GM19468 (cell line): ENCODE measurements around the gene UNC45A.
"Not testable (repeated sequence)": the region's sequence is repeated elsewhere in the genome, so short reads cannot be mapped to it uniquely, and the experiment has no call there.

Experiments used
- ATAC-seq: cut with Tn5 transposase; IDR thresholded peaks from one replicate; pipeline ENCODE4 v1.9.1; 2021; ENCODE audit warnings: mild to moderate bottlenecking, moderate library complexity, moderate number of reproducible peaks; ENCODE audit not compliant: unreplicated experiment; ENCODE audit errors: extremely low read depth

UNC45A gene

GRCh38 chr15:90915808-90916440, 19.2 kb upstream of the UNC45A start:
- no peak for ATAC-seq

GRCh38 chr15:90916461-90916860, 18.6 kb upstream of the UNC45A start:
- no peak for ATAC-seq

- no peak for ATAC-seq
Observed at GRCh38 chr15:90917569-90917968, 17.5 kb upstream of the UNC45A start.

- no peak for ATAC-seq
Observed at GRCh38 chr15:90918034-90918788, 16.9 kb upstream of the UNC45A start.

GRCh38 chr15:90918835-90919234, 16.2 kb upstream of the UNC45A start:
- no peak for ATAC-seq

- ATAC-seq = no peak
Observed at GRCh38 chr15:90921887-90922286, 13.2 kb upstream of the UNC45A start.

- peak; percentile 85 for ATAC-seq
Observed at GRCh38 chr15:90922712-90923322, 12.3 kb upstream of the UNC45A start.

GRCh38 chr15:90924375-90924774, 10.7 kb upstream of the UNC45A start:
- peak; percentile 12 for ATAC-seq

- not testable (repeated sequence) for ATAC-seq
Observed at GRCh38 chr15:90926766-90927165, 8.3 kb upstream of the UNC45A start.

- not testable (repeated sequence) for ATAC-seq
Observed at GRCh38 chr15:90928106-90928505, 7.0 kb upstream of the UNC45A start.

- ATAC-seq = no peak
Observed at GRCh38 chr15:90929246-90930019, 5.7 kb upstream of the UNC45A start.

GRCh38 chr15:90930861-90931574, 4.1 kb upstream of the UNC45A start:
- ATAC-seq = no peak

- no peak for ATAC-seq
Observed at GRCh38 chr15:90931575-90931827, 3.6 kb upstream of the UNC45A start.

GRCh38 chr15:90931828-90932659, 3.0 kb upstream of the UNC45A start, which contains the start of gene HDDC3:
Gene HDDC3, minus strand, starts transcription at chr15:90932549. Its CDS starts 9 bp downstream, at chr15:90932540.
- ATAC-seq = peak; percentile 24

- no peak for ATAC-seq
Observed at GRCh38 chr15:90932660-90932991, 2.5 kb upstream of the UNC45A start.

- ATAC-seq = no peak
Observed at GRCh38 chr15:90933301-90933700, 1.8 kb upstream of the UNC45A start.

- ATAC-seq = no peak
Observed at GRCh38 chr15:90934256-90934948, 683 bp upstream of the UNC45A start.

GRCh38 chr15:90936823-90937222, 1.7 kb downstream of the UNC45A start:
- ATAC-seq = no peak

GRCh38 chr15:90938261-90938660, 3.2 kb downstream of the UNC45A start:
- no peak for ATAC-seq
